SJSA1 (cell line): ENCODE results near the gene C1orf21. TPM values are rescaled to one million over a fixed set of nuclear protein-coding genes. Genes with fewer than 3 reads are reported as not detected.

Source experiments
- DNase-seq, 2 experiments: peaks; one replicate each; pipeline ENCODE4 v3.0.0-alpha.2; 2015 to 2020; ENCODE audit warnings: low spot score in 2 of 2, low read depth in 1 of 2
- H3K27ac ChIP-seq: fragments of 250-450 bp; sonication (Bioruptor Pico); 2 replicates; pipeline ENCODE4 v1.5.1; 2020; ENCODE audit warnings: mild to moderate bottlenecking, moderate library complexity
- H3K27me3 ChIP-seq: fragments of 250-450 bp; sonication (Bioruptor Pico); replicated peaks from 2 replicates; pipeline ENCODE4 v1.5.1; 2020; ENCODE audit warnings: mild to moderate bottlenecking, moderate library complexity
- H3K36me3 ChIP-seq: fragments of 250-450 bp; sonication (Bioruptor Pico); 2 replicates; pipeline ENCODE4 v1.5.1; 2020; ENCODE audit warnings: mild to moderate bottlenecking
- H3K4me1 ChIP-seq: fragments of 250-450 bp; sonication (Bioruptor Pico); replicated peaks from 2 replicates; pipeline ENCODE4 v1.6.1; 2021; ENCODE audit warnings: mild to moderate bottlenecking
- H3K4me3 ChIP-seq: fragments of 250-450 bp; sonication (Bioruptor Pico); 2 replicates; pipeline ENCODE4 v1.5.1; 2020; ENCODE audit warnings: mild to moderate bottlenecking
- H3K9me3 ChIP-seq: fragments of 250-450 bp; sonication (Bioruptor Pico); replicated peaks from 2 replicates; pipeline ENCODE4 v1.5.1; 2020; ENCODE audit warnings: mild to moderate bottlenecking
- total RNA-seq: library from RNA; depleted of rRNA; stranded (reverse); fragments of >200 nt; shearing (Covaris generic); gene quantifications from 2 replicates; pipeline ENCODE4 v1.2.3, GENCODE V29; 2014

Gene C1orf21
- total RNA-seq, 1 experiment from 2014 or later = 13.3 TPM

GRCh38 chr1:184542291-184542690, 155.5 kb downstream of the C1orf21 start:
- Histone ChIP-seq H3K4me1 (no peaks in the 10 kb centered on the region), H3K9me3 (no peaks in the 10 kb centered on the region), H3K27me3 (no peaks in the 10 kb centered on the region), H3K36me3 (no peaks in the 10 kb centered on the region), H3K4me3 (no peak overlapping the region), H3K27ac (no peak overlapping the region)
- no peak for DNase-seq

- H3K9me3 ChIP-seq = no peaks in the 10 kb centered on the region
- no peaks in the 10 kb centered on the region for H3K4me1 ChIP-seq
- no peaks in the 10 kb centered on the region for H3K27me3 ChIP-seq
- no peaks in the 10 kb centered on the region for H3K36me3 ChIP-seq
- DNase-seq = no peak
- H3K4me3 ChIP-seq = no peak overlapping the region
- H3K27ac ChIP-seq = no peak overlapping the region
These were observed 158.8 kb downstream of the C1orf21 start for GRCh38 chr1:184545601-184546000.

GRCh38 chr1:184552446-184552845, 165.6 kb downstream of the C1orf21 start:
- no peak overlapping the region for H3K4me3 ChIP-seq

GRCh38 chr1:184553845-184554244, 167.0 kb downstream of the C1orf21 start:
- no peaks in the 10 kb centered on the region for H3K27me3 ChIP-seq
- H3K9me3 ChIP-seq = no peaks in the 10 kb centered on the region
- no peaks in the 10 kb centered on the region for H3K4me1 ChIP-seq
- H3K4me3 ChIP-seq = no peak overlapping the region
- H3K27ac ChIP-seq = no peak overlapping the region
- no peaks in the 10 kb centered on the region for H3K36me3 ChIP-seq
- DNase-seq = no peak

More at GRCh38 chr1:184552446-184552845, 165.6 kb downstream of the C1orf21 start:
- no peak overlapping the region for H3K27ac ChIP-seq
- H3K36me3 ChIP-seq = no peaks in the 10 kb centered on the region
- no peaks in the 10 kb centered on the region for H3K4me1 ChIP-seq
- no peak for DNase-seq
- H3K9me3 ChIP-seq = no peaks in the 10 kb centered on the region
- H3K27me3 ChIP-seq = no peaks in the 10 kb centered on the region

GRCh38 chr1:184555665-184556641, 169.1 kb downstream of the C1orf21 start:
- DNase-seq = no peak
- no peaks in the 10 kb centered on the region for H3K36me3 ChIP-seq
- H3K27me3 ChIP-seq = no peaks in the 10 kb centered on the region
- H3K27ac ChIP-seq = no peak overlapping the region
- no peak overlapping the region for H3K4me3 ChIP-seq
- H3K4me1 ChIP-seq = no peaks in the 10 kb centered on the region
- no peaks in the 10 kb centered on the region for H3K9me3 ChIP-seq

- no peaks in the 10 kb centered on the region for H3K27me3 ChIP-seq
- no peak overlapping the region for H3K4me3 ChIP-seq
- no peak overlapping the region for H3K27ac ChIP-seq
- no peaks in the 10 kb centered on the region for H3K4me1 ChIP-seq
- no peaks in the 10 kb centered on the region for H3K9me3 ChIP-seq
- DNase-seq = no peak
- H3K36me3 ChIP-seq = no peaks in the 10 kb centered on the region
These were observed 169.8 kb downstream of the C1orf21 start for GRCh38 chr1:184556665-184557064.

- DNase-seq = no peak
- no peak overlapping the region for H3K27ac ChIP-seq
- H3K4me3 ChIP-seq = no peak overlapping the region
- no peaks in the 10 kb centered on the region for H3K9me3 ChIP-seq
- no peaks in the 10 kb centered on the region for H3K4me1 ChIP-seq
- no peaks in the 10 kb centered on the region for H3K36me3 ChIP-seq
- H3K27me3 ChIP-seq = no peaks in the 10 kb centered on the region
These were observed 170.9 kb downstream of the C1orf21 start for GRCh38 chr1:184557423-184558347.

- Histone ChIP-seq H3K4me1 (no peaks in the 10 kb centered on the region), H3K27me3 (no peaks in the 10 kb centered on the region), H3K4me3 (no peak overlapping the region), H3K27ac (no peak overlapping the region), H3K36me3 (no peaks in the 10 kb centered on the region), H3K9me3 (no peaks in the 10 kb centered on the region)
- no peak for DNase-seq
These were observed 171.9 kb downstream of the C1orf21 start for GRCh38 chr1:184558691-184559090.

GRCh38 chr1:184559117-184559713, 172.4 kb downstream of the C1orf21 start:
- no peaks in the 10 kb centered on the region for H3K27me3 ChIP-seq
- no peaks in the 10 kb centered on the region for H3K4me1 ChIP-seq
- no peak for DNase-seq
- H3K4me3 ChIP-seq = no peak overlapping the region
- no peak overlapping the region for H3K27ac ChIP-seq
- H3K9me3 ChIP-seq = no peaks in the 10 kb centered on the region
- H3K36me3 ChIP-seq = no peaks in the 10 kb centered on the region

GRCh38 chr1:184562806-184563205, 176.0 kb downstream of the C1orf21 start:
- Histone ChIP-seq H3K9me3 (no peaks in the 10 kb centered on the region), H3K4me1 (peaks cover 5% of the 10 kb centered on the region; the same call in 1 of the 2 replicates), H3K36me3 (no peaks in the 10 kb centered on the region), H3K27ac (no peak overlapping the region), H3K27me3 (no peaks in the 10 kb centered on the region), H3K4me3 (no peak overlapping the region)
- no peak for DNase-seq

GRCh38 chr1:184563308-184563707, 176.5 kb downstream of the C1orf21 start:
- H3K9me3 ChIP-seq = no peaks in the 10 kb centered on the region
- peak in 1 of 2 experiments; percentile 9 for DNase-seq
- H3K4me3 ChIP-seq = no peak overlapping the region
- no peaks in the 10 kb centered on the region for H3K36me3 ChIP-seq
- peaks cover 7% of the 10 kb centered on the region; the same call in 1 of the 2 replicates for H3K4me1 ChIP-seq
- H3K27ac ChIP-seq = no peak overlapping the region
- H3K27me3 ChIP-seq = no peaks in the 10 kb centered on the region

GRCh38 chr1:184567009-184567408, 180.2 kb downstream of the C1orf21 start:
- no peak for DNase-seq
- Histone ChIP-seq H3K27me3 (no peaks in the 10 kb centered on the region), H3K9me3 (no peaks in the 10 kb centered on the region)

GRCh38 chr1:184567637-184568036, 180.8 kb downstream of the C1orf21 start:
- Histone ChIP-seq H3K4me3 (no peak overlapping the region), H3K27me3 (no peaks in the 10 kb centered on the region), H3K9me3 (no peaks in the 10 kb centered on the region), H3K36me3 (no peaks in the 10 kb centered on the region), H3K27ac (no peak overlapping the region), H3K4me1 (peaks cover 7% of the 10 kb centered on the region; the same call in 1 of the 2 replicates)
- DNase-seq = peak in 1 of 2 experiments; percentile 10

More at GRCh38 chr1:184567009-184567408, 180.2 kb downstream of the C1orf21 start:
- no peaks in the 10 kb centered on the region for H3K36me3 ChIP-seq
- no peak overlapping the region for H3K4me3 ChIP-seq
- peaks cover 7% of the 10 kb centered on the region; the same call in 1 of the 2 replicates for H3K4me1 ChIP-seq
- no peak overlapping the region for H3K27ac ChIP-seq
